HS-27A (cell line): ENCODE data around the gene TOX3.

Source experiments
- DNase-seq: peaks from one replicate; pipeline ENCODE4 v3.0.0-alpha.2; 2012; ENCODE audit warnings: low read depth, missing footprints

The TOX3 gene

DNA sequence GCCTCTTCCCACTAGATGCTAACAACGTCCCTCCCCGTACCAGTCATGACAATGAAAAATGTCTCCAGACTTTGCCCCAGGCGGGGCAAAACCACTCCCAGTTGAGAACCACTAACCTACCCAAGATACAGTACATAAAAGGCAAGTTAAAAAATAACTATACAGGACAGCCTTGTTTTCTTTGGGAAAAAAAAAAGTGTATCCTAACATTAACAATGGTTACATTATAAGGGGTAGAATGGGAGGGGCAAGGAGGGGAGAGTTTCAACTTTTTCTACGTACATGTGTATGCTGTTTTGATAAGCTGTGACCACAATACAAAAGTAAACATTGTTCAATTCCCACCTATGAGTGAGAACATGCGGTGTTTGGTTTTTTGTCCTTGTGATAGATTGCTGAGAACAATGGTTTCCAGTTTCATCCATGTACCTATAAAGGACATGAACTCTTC lies 94.9 kb downstream of the TOX3 start:
- no peak for DNase-seq

DNA sequence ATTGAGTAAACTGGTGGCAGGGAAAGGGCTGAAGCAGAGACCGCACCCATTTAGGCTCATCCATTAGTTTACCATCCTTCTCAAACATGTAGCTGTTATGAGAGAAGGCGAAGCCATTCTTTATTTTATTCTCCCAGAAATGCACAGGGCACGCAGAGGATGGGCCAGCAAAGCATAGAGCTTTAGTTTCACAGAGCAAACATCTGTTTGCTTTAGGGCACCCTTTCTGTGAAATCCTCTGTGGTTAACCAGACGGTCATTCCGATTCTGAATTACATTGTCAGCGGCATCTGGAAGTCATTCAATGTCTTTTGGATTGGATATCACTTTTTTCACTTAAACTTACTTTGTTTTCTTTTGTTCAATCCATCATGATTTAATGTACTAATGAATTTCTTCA lies 96.0 kb downstream of the TOX3 start:
- no peak for DNase-seq

DNA sequence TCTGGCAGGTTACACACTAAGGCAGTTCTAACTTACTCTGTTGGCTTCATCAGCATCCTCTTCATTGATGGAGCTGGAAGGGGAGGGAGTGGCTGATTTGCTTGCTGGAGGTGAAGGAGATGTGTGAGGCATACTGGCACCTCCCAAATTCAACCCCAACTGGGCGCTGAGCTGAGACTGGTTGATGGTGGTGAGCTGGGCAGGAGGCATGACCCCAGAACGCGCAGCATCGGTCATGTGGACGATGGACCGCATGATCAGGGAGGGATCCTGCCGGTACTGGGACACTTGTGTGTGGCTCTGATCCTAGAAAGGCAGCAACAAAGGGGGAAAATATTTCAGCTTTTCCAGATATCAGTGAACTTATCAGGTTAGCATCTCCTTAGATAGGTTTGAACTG lies 96.7 kb downstream of the TOX3 start:
- DNase-seq, result no peak

DNA sequence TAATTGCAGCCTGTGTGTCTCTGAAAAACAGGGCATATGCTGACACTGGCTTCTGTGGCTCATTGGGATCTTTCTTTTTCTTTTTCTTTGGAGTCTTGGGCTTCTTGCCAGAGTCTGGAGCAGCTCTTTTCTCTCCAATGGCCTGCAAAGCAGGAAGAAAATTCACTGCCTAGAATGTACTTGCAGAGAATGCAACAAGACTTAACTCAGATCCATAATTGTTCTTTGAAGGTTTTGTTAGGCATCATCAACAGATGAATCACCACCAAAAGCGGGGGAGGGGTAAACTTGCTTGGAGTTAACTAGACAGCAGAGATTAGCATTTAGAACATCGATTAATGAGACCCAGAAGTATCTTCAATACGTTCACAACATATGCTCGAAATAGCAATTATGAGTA lies 100.9 kb downstream of the TOX3 start:
- DNase-seq, result no peak

DNA sequence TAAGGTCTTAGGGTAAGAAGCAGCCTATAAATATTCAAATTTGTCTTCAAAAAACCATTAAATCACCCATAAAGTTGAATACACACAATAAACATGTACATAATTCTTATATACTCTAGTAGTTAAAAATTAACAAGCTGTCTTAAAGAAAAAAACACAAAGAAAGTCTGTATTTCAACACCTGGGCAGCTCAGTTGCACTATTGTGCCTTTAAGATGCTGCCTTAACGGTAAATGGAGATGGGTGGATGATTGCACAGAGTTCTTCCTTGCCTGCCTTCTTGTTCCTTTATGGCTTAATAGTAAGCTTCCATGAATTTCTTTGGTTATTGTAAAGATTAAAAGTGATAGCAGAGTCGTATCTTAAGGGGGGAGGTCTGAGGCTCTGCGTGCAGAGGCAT lies 105.1 kb downstream of the TOX3 start:
- DNase-seq, result no peak

GRCh38 chr16:52440248-52440647 lies 106.7 kb downstream of the TOX3 start:
- no peak for DNase-seq

DNA sequence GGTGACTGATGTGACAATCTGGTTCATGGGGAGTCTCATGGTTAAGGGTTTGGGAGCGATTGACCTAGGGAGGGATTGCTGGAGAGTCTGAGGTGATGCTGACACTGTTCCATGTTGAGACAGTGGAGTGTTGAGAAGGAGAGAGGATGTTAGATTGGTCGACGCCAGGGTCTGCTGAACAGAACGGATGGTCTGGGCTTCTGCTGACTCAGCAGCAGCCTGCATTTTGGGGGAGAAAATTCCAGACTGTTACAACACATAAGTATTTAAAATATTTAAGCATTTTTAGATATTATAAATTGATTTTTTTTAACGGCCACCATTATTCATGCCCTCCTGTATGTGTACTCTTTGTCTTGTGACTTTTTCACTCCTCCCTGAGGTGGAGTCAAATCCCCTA lies 107.2 kb downstream of the TOX3 start:
- DNase-seq, result no peak

DNA sequence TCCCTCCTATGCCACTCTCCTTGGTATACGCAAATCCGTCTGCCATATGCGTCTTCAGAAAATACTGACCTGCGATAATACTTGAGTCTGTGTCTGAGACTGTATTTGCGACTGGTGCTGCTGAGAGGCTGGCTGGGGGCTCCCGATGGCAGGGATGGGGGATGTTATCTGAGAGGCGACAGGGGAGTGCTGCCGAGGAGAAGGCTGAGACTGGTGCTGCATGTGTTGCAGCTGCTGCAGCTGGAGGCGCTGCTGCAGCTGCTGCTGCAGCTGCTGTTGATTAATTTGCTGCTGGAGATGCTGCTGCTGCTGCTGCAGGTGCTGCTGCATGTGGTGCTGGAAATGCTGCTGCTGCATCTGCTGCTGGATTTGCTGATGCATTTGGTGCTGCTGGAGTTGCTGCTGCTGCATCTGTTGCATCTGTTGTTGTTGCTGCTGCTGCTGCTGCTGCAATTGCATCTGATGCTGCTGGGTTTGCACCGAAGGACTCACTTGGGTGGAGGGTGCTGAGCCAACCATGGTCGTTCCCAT lies 107.7 kb downstream of the TOX3 start:
- DNase-seq, result no peak

DNA sequence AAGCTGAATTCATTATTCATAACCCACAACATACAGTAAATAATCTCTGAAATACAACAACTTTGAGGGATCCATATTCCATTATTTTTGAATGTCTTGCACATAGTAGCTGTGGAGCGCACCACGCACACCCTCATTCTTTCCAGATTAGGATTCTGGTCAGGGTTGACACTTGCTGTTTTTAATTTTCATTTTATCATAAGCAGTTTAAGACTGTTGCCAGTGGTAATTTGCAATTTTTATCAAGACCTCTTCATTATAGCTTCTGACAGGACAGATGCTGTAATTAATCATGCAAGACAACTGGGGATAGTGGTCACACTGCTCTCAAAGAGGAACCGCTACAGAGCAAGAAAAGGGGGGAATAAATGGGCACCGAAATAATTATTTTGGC lies 109.7 kb downstream of the TOX3 start:
- DNase-seq, result no peak

GRCh38 chr16:52436339-52437276 lies 110.3 kb downstream of the TOX3 start:
- DNase-seq, result no peak

DNA sequence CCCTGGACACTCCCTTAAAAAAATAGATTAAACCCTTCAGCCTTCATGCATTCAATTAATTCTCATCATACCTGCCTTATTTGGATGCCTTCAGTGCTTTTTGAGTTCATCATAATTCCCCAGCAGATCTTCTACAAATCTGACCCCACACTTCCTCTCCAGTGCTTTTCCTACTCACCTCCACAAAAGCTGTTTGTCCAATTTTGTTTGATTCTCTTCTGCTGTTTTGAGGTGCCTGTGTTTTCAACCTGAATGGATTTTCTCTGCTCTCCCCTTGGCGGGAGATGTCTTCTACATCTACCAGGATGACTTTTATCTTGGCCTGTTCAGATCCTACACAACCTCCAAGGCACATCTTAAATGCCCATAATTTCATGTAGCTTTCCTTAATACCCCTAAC lies 112.7 kb downstream of the TOX3 start:
- no peak for DNase-seq

DNA sequence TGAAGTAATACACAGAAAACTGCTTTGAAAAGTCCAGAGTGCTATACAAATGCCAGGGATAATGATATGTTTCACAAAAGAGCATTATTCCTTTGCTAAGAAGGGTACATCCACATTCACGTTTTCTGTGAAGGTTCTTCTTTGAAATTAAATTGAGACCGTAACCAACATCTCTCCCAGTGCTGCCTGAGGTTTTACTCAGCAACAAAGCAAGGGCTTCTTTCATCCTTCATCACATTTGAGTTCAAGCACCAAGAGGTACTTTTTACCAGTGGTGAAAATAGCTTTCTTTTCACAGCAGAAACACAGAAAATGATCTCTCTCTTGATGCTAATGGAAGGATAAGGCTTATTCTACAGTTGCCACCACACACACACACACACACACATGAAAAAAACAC lies 113.3 kb downstream of the TOX3 start:
- no peak for DNase-seq

- no peak for DNase-seq
Measured at GRCh38 chr16:52424591-52424990, 122.4 kb downstream of the TOX3 start.

DNA sequence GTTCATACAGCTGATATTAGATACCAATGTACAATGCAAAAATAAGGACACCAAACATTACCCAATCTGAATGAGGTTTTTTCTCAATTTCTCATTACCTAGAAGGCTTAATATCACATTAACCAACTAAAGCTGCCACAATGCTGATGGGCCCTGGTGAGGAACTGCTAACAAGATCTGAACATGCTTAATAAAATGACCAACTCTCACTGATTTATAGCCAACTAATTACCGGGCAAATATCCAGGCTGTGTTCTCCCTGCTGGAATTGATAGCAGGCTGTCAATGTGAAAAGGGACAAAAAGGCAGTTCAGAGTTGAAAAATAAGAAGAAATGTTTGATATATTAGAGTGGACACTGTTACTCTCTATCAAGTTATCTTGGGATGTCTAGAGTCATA lies 124.6 kb downstream of the TOX3 start:
- no peak for DNase-seq

- no peak for DNase-seq
Measured at GRCh38 chr16:52418201-52418600, 128.7 kb downstream of the TOX3 start.

DNA sequence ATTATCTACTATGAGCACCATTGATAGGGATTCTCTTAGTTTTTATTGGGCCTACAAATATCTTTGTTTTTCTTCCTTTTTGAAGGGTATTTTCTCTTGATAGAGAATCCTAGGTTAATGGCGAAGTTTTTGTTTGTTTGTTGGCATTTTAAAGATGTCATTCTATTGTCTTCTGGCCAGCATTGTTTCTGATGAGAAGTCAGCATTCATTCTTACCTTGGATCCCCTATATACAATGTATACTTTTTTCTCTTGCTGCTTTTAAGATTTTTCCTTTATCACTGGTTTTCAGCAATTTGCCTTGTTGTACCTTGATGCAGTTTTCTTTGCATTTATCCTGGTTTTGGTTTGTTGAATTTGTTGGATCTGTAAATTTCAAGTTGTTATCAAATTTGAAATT lies 130.1 kb downstream of the TOX3 start:
- no peak for DNase-seq

GRCh38 chr16:52411011-52411410 lies 135.9 kb downstream of the TOX3 start:
- no peak for DNase-seq

- no peak for DNase-seq
Measured at GRCh38 chr16:52408191-52408845, 138.6 kb downstream of the TOX3 start.

GRCh38 chr16:52407778-52408177 lies 139.2 kb downstream of the TOX3 start:
- no peak for DNase-seq

- no peak for DNase-seq
Measured at GRCh38 chr16:52405441-52405840, 141.5 kb downstream of the TOX3 start.

DNA sequence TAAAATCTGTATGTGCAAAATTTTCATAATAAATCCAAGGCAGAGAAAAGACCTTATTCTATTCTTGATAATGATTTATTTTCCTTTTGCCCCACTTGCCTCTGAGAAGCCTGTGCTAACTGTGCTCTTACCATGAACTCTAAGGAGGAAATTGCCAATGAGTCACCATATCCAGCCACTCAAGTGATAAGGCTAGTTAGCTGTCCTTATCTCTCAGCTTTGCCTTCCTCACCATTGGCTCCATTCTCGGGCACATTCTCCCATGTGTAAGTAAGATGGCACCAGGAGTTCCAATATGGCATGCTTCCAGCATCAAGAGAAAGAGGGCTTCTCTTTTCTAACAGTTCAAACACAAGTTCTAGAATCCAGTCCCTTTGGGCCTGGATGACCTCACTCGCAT lies 142.4 kb downstream of the TOX3 start:
- no peak for DNase-seq

DNA sequence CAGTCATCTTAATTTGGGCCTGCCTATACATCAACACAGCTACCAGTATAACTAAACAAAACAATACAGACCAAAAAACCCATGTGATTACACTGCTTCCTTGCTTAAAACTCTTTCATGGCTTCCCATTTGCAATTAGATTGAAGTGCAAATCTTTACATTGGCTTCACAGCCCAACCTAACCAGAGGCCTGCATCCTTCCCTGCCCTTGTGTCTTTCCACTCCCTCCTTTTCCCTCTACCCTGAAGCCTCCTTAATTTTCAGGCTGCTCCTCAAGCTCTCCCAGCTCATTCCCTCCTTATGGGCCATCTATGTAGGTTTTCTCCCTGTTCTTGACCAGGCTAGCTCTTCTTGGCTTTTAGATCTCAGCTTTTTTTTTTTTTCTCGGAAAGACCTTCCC lies 147.8 kb downstream of the TOX3 start:
- no peak for DNase-seq

DNA sequence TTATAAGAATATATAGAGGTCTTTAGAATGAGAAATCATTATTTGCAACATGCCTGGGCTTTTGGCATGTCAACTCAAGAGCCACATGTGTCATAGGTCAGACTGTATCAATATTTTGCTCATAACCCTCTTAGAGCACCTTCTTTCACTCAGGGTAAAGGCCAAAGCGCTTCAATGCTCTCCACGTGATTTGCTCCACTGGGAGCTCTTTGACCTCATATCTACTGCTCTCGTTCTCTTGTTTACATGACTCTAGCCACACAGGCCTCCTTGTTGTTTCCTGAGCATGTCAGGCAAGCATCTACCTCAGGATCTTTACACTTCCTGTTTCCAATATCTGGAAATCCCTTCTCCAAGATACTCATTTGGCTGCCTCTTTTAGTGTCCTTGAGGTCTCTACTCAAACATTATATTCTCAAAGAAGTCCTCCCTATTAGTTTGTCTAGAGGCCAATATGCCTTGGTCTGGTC lies 148.4 kb downstream of the TOX3 start:
- no peak for DNase-seq
